Astrocyte of the cerebellum (primary cell): Measurements from ENCODE around the gene CNN1.
A peak's percentile ranks its signal among the peaks of the same experiment; 100 is the strongest.

Experiments
- DNase-seq: peaks from one replicate; pipeline ENCODE4 v3.0.0-alpha.2; 2011; ENCODE audit warnings: low read depth
- H3K4me3 ChIP-seq: 2 replicates; pipeline ENCODE4 v1.5.1; 2011; ENCODE audit warnings: mild to moderate bottlenecking, low read depth, low read length, moderate library complexity
- CTCF ChIP-seq: IDR thresholded peaks from 2 replicates; pipeline ENCODE4 v1.5.1; 2012; ENCODE audit warnings: low read length, low read depth, moderate library complexity, mild to moderate bottlenecking; ENCODE audit errors: missing control alignments
- in situ Hi-C: cut with HindIII; loops from 2 replicates; pipeline ENCODE4 v1.10.0; 2017; ENCODE audit warnings: low sequenced_read_pairs

The CNN1 gene

GRCh38 chr19:11587302-11587974, 48.8 kb downstream of the CNN1 start:
- peak; percentile 90 for TF ChIP-seq CTCF
- DNase-seq: peak; percentile 41
- no peak overlapping the region for H3K4me3 ChIP-seq
- in situ Hi-C loops: no loop called here

- no peak for DNase-seq
- H3K4me3 ChIP-seq: no peak overlapping the region
- TF ChIP-seq CTCF: no peak
- in situ Hi-C loops: no loop called here
Observed at GRCh38 chr19:11587975-11588631, 49.5 kb downstream of the CNN1 start.

GRCh38 chr19:11594084-11594483, 55.4 kb downstream of the CNN1 start:
- no peak for DNase-seq
- TF ChIP-seq CTCF: no peak
- H3K4me3 ChIP-seq: no peak overlapping the region
- in situ Hi-C loops: no loop called here

- no peak for TF ChIP-seq CTCF
- DNase-seq: no peak
- H3K4me3 ChIP-seq: no peak overlapping the region
- in situ Hi-C loops: no loop called here
Observed at GRCh38 chr19:11596156-11596555, 57.5 kb downstream of the CNN1 start.

- in situ Hi-C loops: no loop called here
- TF ChIP-seq CTCF: no peak
- peak; percentile 95 for DNase-seq
- peak within 1 kb of the TSS; percentile 96 for H3K4me3 ChIP-seq
Observed at GRCh38 chr19:11597202-11598102, 58.8 kb downstream of the CNN1 start, which contains the start of gene ZNF627. ZNF627 (plus strand) TSS chr19:11597483; CDS start chr19:11597628, 145 bp downstream.

GRCh38 chr19:11598103-11598483, 59.4 kb downstream of the CNN1 start:
- in situ Hi-C loops: no loop called here
- H3K4me3 ChIP-seq: peak overlapping the region; percentile 96
- no peak for TF ChIP-seq CTCF
- DNase-seq: no peak
